Measurements from ENCODE around the gene TRPM8.
"Not testable (repeated sequence)": the region's sequence is repeated elsewhere in the genome, so short reads cannot be mapped to it uniquely, and the experiment has no call there.

TRPM8 gene

DNA sequence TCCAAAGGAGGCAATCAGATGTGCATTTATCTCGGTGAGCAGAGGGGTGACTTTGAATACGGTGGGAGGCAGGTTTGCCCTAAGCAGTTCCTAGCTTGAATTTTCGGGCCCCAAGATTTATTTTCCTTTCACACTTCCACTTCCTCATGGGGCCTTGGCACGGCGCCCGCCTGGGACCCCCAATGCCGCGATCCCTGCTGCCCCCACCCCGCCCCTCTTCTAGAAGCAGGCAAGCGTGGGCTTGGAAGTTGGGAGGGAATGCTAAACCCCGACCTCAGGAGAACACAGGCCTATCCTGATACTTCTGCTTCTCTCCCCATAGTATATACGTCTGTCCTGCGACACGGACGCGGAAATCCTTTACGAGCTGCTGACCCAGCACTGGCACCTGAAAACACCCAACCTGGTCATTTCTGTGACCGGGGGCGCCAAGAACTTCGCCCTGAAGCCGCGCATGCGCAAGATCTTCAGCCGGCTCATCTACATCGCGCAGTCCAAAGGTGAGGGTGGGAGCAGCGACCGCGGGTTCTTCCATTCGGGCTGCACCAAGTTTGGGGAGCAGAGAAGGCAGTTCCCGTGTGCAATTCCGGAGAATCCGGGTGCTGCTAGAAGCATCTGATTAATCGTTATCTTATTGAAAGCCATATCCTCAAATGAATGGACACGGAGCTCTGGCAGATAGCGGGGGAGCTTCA, 21.6 kb downstream of the TRPM8 start:
- DNase-seq = no peak

DNA sequence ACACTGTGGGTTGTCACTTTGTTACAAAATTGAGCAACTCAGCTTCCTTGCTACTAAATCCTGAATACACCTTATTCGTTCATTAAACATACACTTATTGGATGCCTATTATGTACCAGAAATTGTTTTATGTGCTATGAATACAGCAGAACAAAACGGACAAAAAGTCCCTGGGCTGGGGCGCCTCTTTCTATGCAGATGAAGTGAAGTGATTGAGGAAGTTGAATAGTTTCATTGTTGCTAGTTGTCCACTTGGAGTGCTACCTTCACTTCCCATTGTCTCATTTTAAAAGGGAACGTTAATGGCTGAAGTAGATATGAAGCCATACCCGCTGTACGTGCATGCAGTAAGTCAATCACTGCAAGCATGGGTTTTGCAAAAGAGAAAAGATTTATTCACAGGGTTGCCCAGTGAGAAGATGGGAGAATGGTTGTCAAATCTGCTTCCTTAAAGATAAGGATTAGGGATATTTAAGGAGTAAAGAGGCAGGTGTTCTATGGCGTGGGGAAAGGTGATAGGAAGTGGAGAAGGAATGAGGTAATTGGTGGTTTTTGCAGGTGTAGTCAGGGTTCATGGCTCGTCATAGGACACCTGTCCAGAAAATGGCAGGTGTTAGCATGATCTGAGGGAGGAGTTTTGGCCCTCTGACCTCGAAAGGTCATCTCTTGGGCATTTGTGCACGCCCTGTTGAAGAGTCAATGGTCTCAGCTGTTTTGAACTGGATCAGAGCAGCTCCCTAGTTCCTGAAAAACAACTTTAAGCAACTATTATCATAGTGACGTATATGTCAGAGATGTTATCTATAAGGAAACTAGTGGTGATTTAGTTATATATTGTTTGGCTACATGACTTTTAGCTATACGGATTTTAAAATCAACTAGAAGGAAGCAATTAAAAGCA, 23.5 kb downstream of the TRPM8 start:
- DNase-seq = no peak

DNA sequence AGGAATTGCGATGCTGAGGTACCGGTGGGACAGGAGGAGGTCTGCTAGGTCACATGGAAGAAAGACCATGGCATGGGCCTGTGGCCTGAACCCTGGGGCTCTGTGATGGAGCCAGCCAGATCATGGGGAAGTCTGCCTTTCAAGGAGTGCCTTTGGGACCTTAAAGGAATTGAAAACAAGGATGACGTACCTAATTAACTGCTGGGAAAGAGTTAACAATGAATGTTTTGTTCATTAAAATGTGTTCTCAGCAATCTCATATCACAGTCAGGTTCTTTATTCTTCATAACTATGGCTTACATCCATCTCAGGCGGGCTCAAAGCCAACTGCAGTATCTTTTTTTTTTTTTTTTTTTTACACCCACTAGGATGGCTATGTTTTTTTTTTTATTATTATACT, 25.6 kb downstream of the TRPM8 start:
- DNase-seq = no peak

DNA sequence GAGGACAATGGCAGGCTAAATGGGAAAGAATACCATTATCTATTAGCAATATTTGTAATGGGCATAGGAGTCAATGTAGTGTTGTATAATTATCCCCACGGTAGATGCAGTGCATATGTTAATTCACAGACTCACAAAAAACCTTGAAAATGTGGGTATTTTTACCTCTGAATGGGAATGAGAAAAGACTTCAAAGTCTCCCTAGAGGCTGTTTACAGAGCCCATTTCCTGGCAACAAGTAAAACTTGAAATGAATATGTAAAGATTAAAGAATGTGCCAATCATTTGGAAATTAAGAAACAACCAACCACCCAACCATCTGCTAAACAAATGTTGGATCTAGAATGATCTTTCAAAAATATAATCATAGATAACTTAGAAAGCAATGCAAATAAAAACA, 27.1 kb downstream of the TRPM8 start:
- DNase-seq = no peak

DNA sequence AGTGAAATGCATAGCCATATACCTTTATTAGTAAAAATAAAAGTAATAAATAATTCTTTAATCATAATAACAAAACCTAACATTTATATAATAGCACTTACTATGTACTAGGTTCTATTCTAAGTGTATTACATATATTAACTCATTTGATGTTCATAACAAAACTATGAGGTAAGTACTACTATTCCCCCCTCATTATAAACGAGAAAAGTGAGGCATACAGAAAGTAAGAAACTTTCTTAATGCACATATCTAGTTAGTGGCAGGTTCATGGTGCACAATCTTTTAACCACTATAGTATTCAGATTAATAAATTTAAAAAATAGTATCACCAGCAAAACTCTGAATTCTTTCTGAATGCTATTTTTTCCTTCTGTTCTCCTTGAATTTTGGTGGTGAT, 27.5 kb downstream of the TRPM8 start:
- DNase-seq = no peak

DNA sequence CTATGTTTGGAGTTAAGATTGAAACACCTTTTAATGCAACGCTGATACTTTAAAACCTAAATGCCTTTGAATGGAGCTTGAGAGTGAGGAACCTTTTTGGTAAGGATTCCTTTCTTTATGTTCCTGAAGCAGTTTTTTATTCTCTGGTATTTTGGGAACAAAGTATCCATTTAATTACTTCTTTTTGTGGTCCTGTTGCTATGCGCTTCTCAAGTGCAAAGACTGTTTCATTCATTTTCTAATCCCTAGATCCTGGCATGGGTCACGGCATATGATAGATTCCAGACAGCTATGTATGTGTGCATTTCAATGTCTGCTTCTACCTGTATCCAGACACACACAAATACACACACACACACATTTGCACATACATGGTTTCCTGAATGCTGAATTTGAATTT, 28.0 kb downstream of the TRPM8 start:
- no peak for DNase-seq

DNA sequence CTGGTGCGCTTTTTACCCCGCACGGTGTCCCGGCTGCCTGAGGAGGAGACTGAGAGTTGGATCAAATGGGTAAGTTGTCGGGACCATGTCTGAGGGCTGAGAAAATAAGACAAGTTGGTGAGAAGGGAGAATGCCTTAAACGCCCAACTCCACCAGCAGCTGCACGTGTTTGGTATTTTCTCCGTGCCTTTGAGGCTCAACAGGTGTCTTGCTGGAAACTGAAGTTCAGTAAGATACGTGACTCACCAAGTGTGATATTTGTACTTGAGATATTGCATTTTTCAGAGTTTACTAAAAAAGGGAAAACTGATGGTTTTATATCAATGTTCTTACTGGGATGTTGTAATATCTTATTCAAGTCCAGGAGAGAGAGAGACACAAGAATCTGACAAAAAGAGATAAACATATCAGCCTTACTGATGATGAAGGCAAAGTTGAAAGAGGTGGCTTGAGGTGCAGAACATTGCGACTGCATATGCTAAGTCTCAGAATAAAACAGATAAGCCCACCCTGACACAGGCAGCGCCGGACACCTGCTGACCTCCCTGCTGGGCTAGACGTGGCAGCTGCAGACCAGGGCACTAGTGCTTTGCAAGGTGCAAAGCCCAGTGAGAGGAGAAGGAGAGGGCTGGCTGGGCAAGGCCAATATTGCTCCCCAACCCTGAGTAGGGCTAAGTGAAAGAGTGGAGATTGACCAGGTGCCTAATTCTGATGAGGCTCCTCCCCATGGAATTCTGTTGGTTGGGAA, 33.1 kb downstream of the TRPM8 start:
- no peak for DNase-seq

DNA sequence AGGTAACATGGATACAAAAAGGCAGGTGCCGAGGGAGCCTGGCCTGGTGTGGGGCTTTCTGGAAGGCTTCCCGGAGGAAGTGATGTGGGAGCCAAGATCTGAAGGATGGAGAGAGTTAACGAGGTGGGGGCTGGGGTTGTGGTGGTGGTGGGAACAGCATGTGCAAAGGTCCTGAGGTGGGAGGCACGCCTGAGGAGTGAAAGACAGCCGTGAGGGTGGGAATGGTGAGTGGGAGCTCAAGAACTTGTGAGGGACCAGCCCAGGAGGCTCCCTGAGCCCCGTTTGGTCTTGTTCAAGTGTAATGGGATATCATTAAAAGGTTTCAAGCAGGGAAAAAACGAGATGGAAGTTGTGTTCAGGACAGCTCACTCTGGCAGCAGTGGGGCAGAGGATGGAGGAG, 35.2 kb downstream of the TRPM8 start:
- no peak for DNase-seq

DNA sequence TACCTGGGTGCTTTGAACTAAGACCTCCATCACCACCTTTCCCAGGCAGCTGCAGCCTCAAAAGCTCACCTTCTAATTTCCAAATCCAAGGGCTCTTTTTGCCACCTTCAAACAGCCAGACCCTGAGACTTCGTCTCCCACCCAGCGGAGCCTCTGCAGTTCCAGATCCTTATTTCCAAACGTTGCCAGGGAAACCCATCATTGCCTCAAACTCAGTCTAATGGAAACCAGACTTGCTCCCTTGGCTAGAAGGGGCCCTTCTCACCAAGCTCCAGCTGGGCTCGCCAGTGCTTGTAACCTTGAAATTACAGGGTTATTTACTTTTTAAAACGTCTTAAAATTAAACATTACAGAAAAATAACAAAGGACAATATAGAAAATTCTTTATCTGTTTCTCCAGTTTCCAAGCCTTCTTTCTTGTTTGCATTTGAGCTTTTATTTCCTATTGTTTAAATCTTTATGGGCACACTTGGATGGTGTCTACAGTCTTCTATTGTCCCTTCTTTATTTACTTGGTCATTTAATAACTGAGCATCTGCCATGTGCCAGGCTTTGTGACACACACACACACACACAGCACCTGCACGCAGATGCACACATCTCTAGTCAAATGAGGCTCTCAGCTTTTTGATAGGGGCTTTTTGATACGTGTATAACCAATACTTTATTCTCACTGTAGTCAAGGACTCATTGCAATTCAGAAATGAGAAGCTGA, 36.1 kb downstream of the TRPM8 start:
- no peak for DNase-seq

DNA sequence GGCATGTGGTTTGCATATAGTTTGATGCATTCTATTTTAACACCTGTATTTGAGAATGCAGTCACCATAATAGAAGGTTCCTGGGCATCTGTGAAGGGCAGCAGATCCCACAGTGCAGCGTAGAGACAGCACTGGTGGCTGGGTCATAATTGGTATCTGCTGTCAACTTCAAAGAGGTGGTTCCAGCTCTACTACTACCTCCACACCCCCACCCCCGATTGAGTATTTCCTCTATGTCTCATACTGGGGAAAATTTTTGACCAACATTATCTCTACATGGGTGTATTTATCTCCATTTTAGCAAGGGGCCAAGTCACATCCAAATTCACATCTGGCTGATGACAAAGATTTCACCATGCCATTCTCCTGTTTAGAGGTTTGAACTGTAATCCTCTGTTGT, 43.0 kb downstream of the TRPM8 start:
- no peak for DNase-seq

DNA sequence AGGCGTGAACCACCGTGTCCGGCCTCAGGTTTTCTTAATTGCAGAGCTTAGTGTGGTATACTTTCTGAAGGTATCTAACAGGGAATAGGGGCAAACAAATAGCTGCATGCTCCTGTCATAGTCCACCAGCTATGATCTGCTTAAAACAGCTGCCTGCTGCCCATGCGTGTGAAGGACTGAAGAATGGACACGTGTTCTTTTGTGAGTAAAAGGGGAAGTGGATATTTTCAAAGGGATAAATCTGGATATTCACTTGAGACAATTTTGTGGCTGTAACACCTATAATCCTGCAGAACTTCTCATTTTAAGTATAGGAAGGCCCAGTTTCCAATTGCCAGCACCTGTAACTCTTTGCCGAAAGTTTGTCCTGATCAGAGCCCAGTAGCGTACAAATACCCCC, 44.7 kb downstream of the TRPM8 start:
- DNase-seq = no peak

DNA sequence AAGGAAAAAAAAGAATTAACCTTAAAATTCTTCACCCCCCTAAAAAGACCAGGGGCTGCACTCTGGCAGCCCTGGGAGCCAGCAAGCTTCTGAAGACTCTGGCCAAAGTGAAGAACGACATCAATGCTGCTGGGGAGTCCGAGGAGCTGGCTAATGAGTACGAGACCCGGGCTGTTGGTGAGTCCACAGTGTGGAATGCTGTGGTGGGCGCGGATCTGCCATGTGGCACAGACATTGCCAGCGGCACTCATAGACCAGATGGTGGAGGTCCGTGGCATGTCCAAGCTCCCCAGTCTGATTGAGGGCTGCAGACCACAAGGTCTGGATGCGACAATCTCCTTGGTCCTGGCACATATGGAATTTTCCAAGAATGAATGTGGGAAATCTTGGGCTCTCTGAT, 47.4 kb downstream of the TRPM8 start:
- no peak for DNase-seq

DNA sequence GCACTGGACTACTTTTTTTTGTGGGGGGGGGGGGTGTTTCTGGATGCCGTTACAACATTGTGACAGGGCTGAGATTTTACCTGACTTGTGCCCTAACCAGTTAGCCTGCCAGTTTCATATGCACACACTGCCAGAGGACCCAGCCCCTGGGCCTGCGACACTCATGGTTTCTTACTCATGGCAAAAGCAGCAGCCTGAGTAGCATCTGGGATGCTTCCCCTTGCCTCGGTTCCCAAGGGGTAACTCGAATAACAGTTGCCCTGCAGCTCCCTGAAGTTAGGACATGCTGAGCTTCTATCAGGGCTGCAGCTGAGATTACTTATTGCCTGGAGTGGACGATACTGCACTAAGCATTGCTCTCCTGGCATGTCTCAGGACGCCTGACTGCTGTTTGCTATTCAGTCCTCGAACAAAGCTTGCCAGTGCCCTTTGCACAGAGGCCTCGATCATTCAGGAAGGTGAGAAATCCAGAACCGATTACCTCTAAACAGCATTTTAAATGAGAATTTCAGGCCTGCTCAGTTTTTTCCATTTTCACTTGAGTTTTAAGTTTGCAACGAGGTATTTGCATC, 47.9 kb downstream of the TRPM8 start:
- DNase-seq = no peak

DNA sequence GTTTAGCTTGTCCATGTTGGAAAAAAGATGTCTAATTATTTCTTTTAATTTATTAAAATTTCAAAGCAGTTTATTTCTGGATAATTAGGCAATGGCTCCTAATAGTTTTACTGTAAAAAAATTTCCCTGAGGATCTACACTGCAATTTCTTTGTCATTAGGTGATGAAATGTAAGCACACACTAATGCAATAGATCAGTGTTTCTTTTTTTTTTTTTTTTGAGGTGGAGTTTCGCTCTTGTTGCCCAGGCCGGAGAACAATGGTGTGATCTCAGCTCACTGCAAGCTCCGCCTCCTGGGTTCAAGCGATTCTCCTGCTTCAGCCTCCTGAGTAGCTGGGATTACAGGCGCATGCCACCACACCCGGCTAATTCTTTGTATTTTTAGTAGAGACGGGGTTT, 48.5 kb downstream of the TRPM8 start:
- not testable (repeated sequence) for DNase-seq

DNA sequence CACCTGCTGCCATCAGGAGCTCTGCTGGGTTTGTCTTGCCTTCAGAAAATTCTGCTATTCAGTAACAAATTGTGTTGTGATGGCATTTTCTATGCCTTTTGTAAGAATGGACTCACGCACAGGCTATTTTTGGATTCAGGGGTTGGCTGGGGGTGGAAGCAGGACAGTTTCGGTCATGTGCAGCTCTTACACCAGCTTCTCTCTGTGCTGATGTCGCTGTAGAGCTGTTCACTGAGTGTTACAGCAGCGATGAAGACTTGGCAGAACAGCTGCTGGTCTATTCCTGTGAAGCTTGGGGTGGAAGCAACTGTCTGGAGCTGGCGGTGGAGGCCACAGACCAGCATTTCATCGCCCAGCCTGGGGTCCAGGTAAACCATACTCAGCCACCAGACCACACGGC, 49.2 kb downstream of the TRPM8 start:
- no peak for DNase-seq

DNA sequence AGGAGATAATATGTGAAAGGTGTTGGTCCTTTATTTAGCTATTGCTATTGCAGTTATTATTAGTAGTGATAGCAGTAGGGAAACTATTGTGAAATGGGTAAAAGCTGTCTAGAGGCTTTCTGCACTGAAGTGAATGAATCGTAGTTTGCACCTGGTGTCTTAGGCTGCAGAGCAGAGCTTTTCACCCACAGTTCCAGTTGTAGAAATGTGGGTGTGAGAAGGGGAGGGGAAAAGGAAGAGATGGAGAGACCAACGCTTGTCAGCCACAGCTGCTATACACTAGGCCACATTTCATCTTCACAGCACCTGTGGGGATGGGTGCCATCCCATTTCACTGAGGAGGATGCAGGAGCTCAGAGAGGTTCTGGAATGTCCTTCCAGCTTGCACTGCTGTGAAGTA, 50.0 kb downstream of the TRPM8 start:
- DNase-seq = no peak

DNA sequence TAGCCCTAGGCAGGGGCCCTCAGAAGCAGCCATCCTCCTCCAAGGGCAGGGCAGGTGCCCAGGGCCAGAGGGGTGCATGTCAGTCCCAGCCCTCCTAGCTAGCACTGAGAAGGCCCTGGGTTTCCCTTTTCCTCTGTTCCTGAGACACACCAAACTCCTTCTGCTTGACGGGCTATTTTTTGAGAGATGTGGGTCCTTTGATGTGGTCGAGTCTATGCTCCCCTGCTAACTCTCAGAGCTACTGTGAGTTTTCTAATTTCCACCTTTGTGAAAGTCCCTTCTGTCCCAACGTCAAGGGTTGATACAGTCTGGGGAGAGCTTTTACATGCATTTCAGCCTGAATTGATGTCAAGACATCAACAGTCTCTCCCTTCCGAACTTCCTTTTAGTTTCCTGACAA, 51.4 kb downstream of the TRPM8 start:
- no peak for DNase-seq

DNA sequence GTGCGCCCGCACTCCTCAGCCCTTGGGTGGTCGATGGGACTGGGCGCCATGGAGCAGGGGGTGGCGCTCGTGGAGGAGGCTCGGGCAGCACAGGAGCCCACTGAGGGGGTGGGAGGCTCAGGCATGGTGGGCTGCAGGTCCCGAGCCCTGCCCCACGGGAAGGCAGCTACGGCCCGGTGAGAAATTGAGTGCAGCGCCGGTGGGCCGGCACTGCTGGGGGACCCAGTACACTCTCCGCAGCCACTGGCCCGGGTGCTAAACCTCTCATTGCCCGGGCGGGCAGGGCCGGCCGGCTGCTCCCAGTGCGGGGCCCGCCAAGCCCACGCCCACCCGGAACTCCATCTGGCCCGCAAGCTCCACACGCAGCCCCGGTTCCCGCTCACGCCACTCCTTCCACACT, 55.3 kb downstream of the TRPM8 start:
- DNase-seq = not testable (repeated sequence)

DNA sequence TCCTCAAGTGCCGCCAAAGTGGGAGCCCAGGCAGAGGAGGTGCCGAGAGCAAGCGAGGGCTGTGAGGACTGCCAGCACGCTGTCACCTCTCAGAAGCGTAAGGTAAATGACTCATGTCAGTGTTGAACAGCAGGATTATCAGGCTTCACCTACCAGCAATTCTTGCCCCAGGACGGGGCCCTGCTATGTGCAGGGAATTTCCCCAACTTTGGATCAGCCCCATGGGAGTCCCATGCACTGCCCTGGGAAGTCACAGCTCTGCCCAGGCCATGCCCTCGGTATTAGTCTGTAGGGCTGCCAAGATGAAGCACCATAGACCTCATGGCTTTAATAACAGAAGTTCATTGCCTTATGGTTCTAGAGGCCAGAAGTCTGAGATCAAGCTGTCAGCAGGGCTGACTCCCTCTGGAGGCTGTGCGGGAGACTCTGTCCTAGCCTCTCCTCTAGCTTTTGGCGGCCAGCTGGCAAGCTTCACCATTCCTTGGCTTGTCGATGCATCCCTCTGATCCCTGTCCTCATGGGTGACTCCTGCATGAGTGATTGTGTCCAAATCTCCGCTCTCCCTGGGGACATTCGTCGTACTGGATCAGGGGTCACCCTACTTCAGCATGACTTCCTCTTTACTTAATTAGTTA, 55.9 kb downstream of the TRPM8 start:
- no peak for DNase-seq

DNA sequence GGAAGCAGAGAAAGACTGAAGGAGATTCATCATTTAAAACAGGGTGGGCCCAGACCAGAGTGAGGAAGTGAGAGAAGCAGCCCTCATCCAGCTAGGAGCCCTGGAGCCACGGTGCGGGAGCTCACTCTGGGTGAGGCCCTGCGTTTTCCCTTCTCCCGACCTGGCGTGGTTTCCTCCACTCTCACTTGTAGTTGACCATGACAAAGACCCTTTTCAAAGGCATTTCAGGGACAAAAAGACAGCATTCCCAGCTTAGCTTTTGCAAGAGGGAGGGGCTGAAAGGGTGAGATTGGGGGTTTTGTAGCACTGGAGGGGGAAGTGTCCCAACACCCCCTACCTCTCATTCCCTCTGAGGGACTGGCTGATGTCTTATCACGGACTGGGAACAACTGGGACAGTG, 56.6 kb downstream of the TRPM8 start:
- no peak for DNase-seq

DNA sequence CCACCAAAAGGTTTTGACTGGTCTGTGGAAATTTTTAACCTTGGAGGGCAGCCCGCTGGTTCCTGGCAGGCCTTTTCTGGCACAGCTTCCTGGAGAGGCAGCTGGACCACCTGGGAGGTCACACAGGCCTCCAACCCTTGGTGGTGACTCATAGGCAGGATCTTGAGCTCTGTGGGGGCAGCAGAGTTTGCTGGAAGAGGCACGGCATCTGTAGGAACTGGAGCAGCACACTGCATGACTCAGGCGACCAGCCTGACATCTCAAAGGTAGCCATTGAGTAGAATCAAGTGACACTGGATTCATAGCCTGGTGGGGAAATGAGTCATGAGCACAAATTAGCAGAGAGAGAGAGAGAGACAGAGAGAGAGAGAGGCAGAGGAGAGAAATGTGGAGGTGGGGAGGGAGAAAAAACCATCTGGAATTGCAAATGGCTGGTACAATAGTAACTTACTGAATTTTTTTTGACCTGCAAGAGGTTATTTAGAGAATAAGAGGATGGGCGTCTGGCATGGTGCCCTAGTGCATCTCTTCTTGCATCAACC, 57.4 kb downstream of the TRPM8 start:
- DNase-seq = peak; percentile 98

DNA sequence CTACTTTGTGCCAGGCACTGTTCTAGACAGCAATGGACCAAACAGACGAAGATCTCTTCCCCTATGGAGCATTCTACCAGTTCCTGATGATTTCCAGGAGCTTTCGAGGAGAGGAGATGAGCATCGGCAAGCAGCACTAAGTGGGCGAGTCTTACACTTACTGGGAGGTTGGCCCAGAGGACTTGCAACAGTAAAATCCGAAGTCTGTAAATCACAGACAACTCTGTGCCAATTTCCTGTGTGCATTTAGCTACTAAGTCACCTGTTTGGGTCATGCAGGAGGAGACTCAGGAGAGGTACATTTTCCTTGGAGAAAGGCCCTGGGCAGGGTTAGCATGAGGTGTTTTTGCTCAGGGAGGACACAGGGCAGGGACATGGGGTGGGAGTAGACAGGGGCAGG, 58.9 kb downstream of the TRPM8 start:
- DNase-seq = no peak
